Measurements from ENCODE around the gene RYR2. TPM values are rescaled to one million over a fixed set of nuclear protein-coding genes. Genes with fewer than 3 reads are reported as not detected.

The RYR2 gene
- total and polyA plus RNA-seq, 7 donors = under 0.01 to 22.4 (median 6.1) TPM

GRCh38 chr1:237877631-237878030 lies 835.6 kb downstream of the RYR2 start:
- H3K36me3 ChIP-seq = no peaks in the 10 kb centered on the region
- TF ChIP-seq POLR2AphosphoS5 (IDR thresholded peaks at IDR 0.05) = no peak
- TF ChIP-seq POLR2A (IDR thresholded peaks at IDR 0.05) = no peak
- TF ChIP-seq, protein P1, sequence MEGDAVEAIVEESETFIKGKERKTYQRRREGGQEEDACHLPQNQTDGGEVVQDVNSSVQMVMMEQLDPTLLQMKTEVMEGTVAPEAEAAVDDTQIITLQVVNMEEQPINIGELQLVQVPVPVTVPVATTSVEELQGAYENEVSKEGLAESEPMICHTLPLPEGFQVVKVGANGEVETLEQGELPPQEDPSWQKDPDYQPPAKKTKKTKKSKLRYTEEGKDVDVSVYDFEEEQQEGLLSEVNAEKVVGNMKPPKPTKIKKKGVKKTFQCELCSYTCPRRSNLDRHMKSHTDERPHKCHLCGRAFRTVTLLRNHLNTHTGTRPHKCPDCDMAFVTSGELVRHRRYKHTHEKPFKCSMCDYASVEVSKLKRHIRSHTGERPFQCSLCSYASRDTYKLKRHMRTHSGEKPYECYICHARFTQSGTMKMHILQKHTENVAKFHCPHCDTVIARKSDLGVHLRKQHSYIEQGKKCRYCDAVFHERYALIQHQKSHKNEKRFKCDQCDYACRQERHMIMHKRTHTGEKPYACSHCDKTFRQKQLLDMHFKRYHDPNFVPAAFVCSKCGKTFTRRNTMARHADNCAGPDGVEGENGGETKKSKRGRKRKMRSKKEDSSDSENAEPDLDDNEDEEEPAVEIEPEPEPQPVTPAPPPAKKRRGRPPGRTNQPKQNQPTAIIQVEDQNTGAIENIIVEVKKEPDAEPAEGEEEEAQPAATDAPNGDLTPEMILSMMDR (IDR thresholded peaks at IDR 0.05) = no peak
- no peak for TF ChIP-seq EP300 (IDR thresholded peaks at IDR 0.05)
- H3K27me3 ChIP-seq = no peaks in the 10 kb centered on the region
- peaks cover 0 to 2% (median 0%) of the 10 kb centered on the region in 4 donors for H3K9me3 ChIP-seq
- H3K4me1 ChIP-seq = no peaks in the 10 kb centered on the region
- WGBS, 2 donors = 24 to 62% methylated on average over 4 of the region's 4 CpGs
- DNase-seq = no peak
- no peak overlapping the region for H3K27ac ChIP-seq
- H3K4me3 ChIP-seq = no peak overlapping the region
- intact Hi-C loops (cut with DNase I) = no loop called here

GRCh38 chr1:237878406-237878805 lies 836.4 kb downstream of the RYR2 start:
- DNase-seq = no peak
- H3K27me3 ChIP-seq = no peaks in the 10 kb centered on the region
- no peaks in the 10 kb centered on the region for H3K36me3 ChIP-seq
- H3K27ac ChIP-seq = no peak overlapping the region
- 38 to 65% methylated on average over 1 of the region's 1 CpG for WGBS, 2 donors
- H3K9me3 ChIP-seq = peaks cover 0 to 2% (median 0%) of the 10 kb centered on the region in 4 donors
- no peak overlapping the region for H3K4me3 ChIP-seq
- TF ChIP-seq POLR2A (IDR thresholded peaks at IDR 0.05) = no peak
- no peak for TF ChIP-seq POLR2AphosphoS5 (IDR thresholded peaks at IDR 0.05)
- no peak for TF ChIP-seq EP300 (IDR thresholded peaks at IDR 0.05)
- TF ChIP-seq, protein P1 (IDR thresholded peaks at IDR 0.05) = no peak
- intact Hi-C loops (cut with DNase I) = no loop called here
- H3K4me1 ChIP-seq = no peaks in the 10 kb centered on the region

GRCh38 chr1:237879195-237879594 lies 837.2 kb downstream of the RYR2 start:
- no peak for DNase-seq
- no peaks in the 10 kb centered on the region for H3K27me3 ChIP-seq
- H3K27ac ChIP-seq = no peak overlapping the region
- TF ChIP-seq POLR2AphosphoS5 (IDR thresholded peaks at IDR 0.05) (no peak), EP300 (IDR thresholded peaks at IDR 0.05) (no peak), POLR2A (IDR thresholded peaks at IDR 0.05) (no peak)
- TF ChIP-seq, protein P1 (IDR thresholded peaks at IDR 0.05) = no peak
- H3K36me3 ChIP-seq = no peaks in the 10 kb centered on the region
- intact Hi-C loops (cut with DNase I) = no loop called here
- H3K4me1 ChIP-seq = no peaks in the 10 kb centered on the region
- peaks cover 0 to 2% (median 0%) of the 10 kb centered on the region in 4 donors for H3K9me3 ChIP-seq
- no peak overlapping the region for H3K4me3 ChIP-seq

Small RNA genes within 50 kb of the gene (small RNA-seq; reads per million reads assigned to genes)
- gene MIR4428 (0 reads per million in 3 donors), gene RF00402 (0 reads per million in 3 donors)

Other genes with a start within 250 kb of the RYR2 start
- 10 to 100 TPM; 28.2 to 38.4 (median 30.7) TPM for gene MTR, start 246.9 kb upstream of the RYR2 start, total RNA-seq
- 1 to 10 TPM; 1.2 to 6.8 (median 1.8) TPM for gene MTR, start 246.9 kb upstream of the RYR2 start, polyA plus RNA-seq
- not detected for gene MT1HL1, start 37.7 kb upstream of the RYR2 start, total RNA-seq
- not detected for gene MT1HL1, start 37.7 kb upstream of the RYR2 start, polyA plus RNA-seq